Esophagus (tissue), 2 donors: ENCODE results near the gene PTPN21. TPM values are rescaled to one million over a fixed set of nuclear protein-coding genes. Genes with fewer than 3 reads are reported as not detected.

Experiments used
- H3K27ac ChIP-seq, 2 donors: one replicate each; pipeline ENCODE4 v1.5.1; 2013; ENCODE audit warnings: low read depth in 2 of 2, mild to moderate bottlenecking in 2 of 2, inconsistent platforms in 1 of 2, low read length in 1 of 2, moderate library complexity in 1 of 2
- H3K27me3 ChIP-seq, 2 donors: one replicate each; pipeline ENCODE4 v1.6.1; 2013; ENCODE audit warnings: low read length in 2 of 2, control low read depth in 1 of 2, mild to moderate bottlenecking in 1 of 2; ENCODE audit not compliant: insufficient read depth in 2 of 2, control insufficient read depth in 1 of 2
- H3K36me3 ChIP-seq, 2 donors: one replicate each; pipeline ENCODE4 v1.6.1; 2013; ENCODE audit warnings: low read length in 1 of 2; ENCODE audit not compliant: control insufficient read depth in 2 of 2, insufficient read depth in 2 of 2
- H3K4me1 ChIP-seq, 2 donors: one replicate each; pipeline ENCODE4 v1.6.1; 2013; ENCODE audit warnings: low read length in 1 of 2; ENCODE audit not compliant: control insufficient read depth in 2 of 2, insufficient read depth in 2 of 2
- H3K4me3 ChIP-seq, 2 donors: one replicate each; pipeline ENCODE4 v1.5.1; 2013; ENCODE audit warnings: low read length in 2 of 2, mild to moderate bottlenecking in 2 of 2, low read depth in 1 of 2, moderate library complexity in 1 of 2
- H3K9me3 ChIP-seq, 2 donors: one replicate each; pipeline ENCODE4 v1.6.1; 2013; ENCODE audit warnings: mild to moderate bottlenecking in 2 of 2, low read depth in 1 of 2, low read length in 1 of 2, moderate library complexity in 1 of 2; ENCODE audit not compliant: control insufficient read depth in 2 of 2, insufficient read depth in 1 of 2
- WGBS, 2 donors: extraction: QIAGEN DNeasy Blood & Tissue Kit; methylation state at CpG; one replicate each; pipeline ENCODE4 v1.1.7; 2013; 5-methylcytosine and 5-hydroxymethylcytosine counted together
- polyA plus RNA-seq, 2 donors: library from polyadenylated mRNA; stranded (reverse); fragments of 200-250 nt; gene quantifications; one replicate each; pipeline ENCODE4 v1.2.3, GENCODE V29; 2013
- donor health status: healthy with polysubstance abuse.
- donor health status: Bipolar disorder and iron deficiency.

The PTPN21 gene
- polyA plus RNA-seq, 2 donors, result 4.4 to 4.7 TPM

DNA sequence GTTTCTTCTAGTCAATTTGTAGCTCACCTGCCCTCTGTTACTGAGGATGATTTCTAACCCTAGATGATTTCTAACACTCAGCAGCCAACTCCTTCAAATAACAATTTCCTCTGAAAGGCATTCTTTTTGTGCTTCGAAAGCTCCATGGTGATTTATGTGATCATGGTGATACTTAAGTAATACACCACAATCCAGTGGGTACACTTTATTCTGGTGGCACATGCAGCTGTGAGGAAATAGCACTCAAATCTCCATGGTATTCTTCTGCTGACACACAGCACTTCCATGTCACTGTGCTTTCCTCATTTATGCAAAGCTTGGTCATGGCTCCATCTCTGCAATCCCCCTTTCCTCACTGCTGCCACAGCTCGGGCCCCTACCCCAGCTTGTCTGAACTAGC, 73.7 kb downstream of the PTPN21 start:
- no peak overlapping the region for H3K27ac ChIP-seq
- no peaks in the 10 kb centered on the region for H3K4me1 ChIP-seq
- H3K4me3 ChIP-seq, result no peak overlapping the region
- peaks cover 5 to 15% of the 10 kb centered on the region in 2 donors for H3K36me3 ChIP-seq
- 86 to 89% methylated on average over 2 of the region's 2 CpGs for WGBS, 2 donors
- no peaks in the 10 kb centered on the region for H3K27me3 ChIP-seq
- H3K9me3 ChIP-seq, result peaks cover 0 to 8% of the 10 kb centered on the region in 2 donors

DNA sequence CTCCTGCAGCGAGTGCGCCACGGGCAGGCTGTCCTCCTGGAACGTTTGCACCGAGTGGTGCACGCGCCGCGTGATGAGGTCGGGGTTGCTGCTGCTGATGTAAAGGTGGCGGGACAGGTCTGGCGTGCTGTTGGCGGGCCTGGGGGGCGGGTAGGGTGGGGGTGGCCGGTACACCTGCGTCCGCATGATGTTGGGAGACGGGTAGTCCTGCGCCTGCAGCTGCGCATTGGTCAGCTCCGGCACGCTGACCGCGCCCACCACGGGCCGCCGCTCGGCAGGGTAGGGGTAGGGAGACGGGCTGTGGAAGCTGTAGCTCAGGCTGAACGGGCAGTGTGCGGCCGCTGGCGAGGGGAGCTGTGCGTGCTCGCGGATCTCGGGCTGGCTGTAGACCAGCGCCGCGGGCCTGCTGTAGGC, 75.2 kb downstream of the PTPN21 start:
- Histone ChIP-seq H3K27ac (no peak overlapping the region), H3K4me3 (no peak overlapping the region), H3K27me3 (no peaks in the 10 kb centered on the region), H3K4me1 (no peaks in the 10 kb centered on the region), H3K9me3 (peaks cover 0 to 8% of the 10 kb centered on the region in 2 donors), H3K36me3 (peaks cover 5 to 15% of the 10 kb centered on the region in 2 donors)
- 91 to 93% methylated on average over 37 to 40 of the region's 40 CpGs for WGBS, 2 donors

GRCh38 chr14:88478931-88479330, 75.9 kb downstream of the PTPN21 start:
- no peaks in the 10 kb centered on the region for H3K27me3 ChIP-seq
- H3K36me3 ChIP-seq, result peaks cover 5 to 17% of the 10 kb centered on the region in 2 donors
- no peaks in the 10 kb centered on the region for H3K4me1 ChIP-seq
- WGBS, 2 donors, result 96 to 98% methylated on average over 34 to 36 of the region's 36 CpGs
- peaks cover 0 to 8% of the 10 kb centered on the region in 2 donors for H3K9me3 ChIP-seq
- H3K4me3 ChIP-seq, result no peak overlapping the region
- H3K27ac ChIP-seq, result no peak overlapping the region

GRCh38 chr14:88477513-88478250, 77.1 kb downstream of the PTPN21 start:
- H3K36me3 ChIP-seq, result peaks cover 5 to 17% of the 10 kb centered on the region in 2 donors
- H3K4me1 ChIP-seq, result no peaks in the 10 kb centered on the region
- no peak overlapping the region for H3K4me3 ChIP-seq
- H3K9me3 ChIP-seq, result peaks cover 0 to 8% of the 10 kb centered on the region in 2 donors
- no peak overlapping the region for H3K27ac ChIP-seq
- 93 to 96% methylated on average over 6 of the region's 6 CpGs for WGBS, 2 donors
- no peaks in the 10 kb centered on the region for H3K27me3 ChIP-seq

- peaks cover 0 to 8% of the 10 kb centered on the region in 2 donors for H3K9me3 ChIP-seq
- no peaks in the 10 kb centered on the region for H3K27me3 ChIP-seq
- 81 to 88% methylated on average over 2 of the region's 2 CpGs for WGBS, 2 donors
- H3K27ac ChIP-seq, result no peak overlapping the region
- no peaks in the 10 kb centered on the region for H3K4me1 ChIP-seq
- H3K4me3 ChIP-seq, result no peak overlapping the region
- peaks cover 5 to 20% of the 10 kb centered on the region in 2 donors for H3K36me3 ChIP-seq
These were observed 78.0 kb downstream of the PTPN21 start for GRCh38 chr14:88476825-88477224.

GRCh38 chr14:88476214-88476774, 78.5 kb downstream of the PTPN21 start:
- Histone ChIP-seq H3K9me3 (peaks cover 0 to 8% of the 10 kb centered on the region in 2 donors), H3K36me3 (peaks cover 5 to 23% of the 10 kb centered on the region in 2 donors)
- WGBS, 2 donors, result 82 to 87% methylated on average over 7 of the region's 7 CpGs

DNA sequence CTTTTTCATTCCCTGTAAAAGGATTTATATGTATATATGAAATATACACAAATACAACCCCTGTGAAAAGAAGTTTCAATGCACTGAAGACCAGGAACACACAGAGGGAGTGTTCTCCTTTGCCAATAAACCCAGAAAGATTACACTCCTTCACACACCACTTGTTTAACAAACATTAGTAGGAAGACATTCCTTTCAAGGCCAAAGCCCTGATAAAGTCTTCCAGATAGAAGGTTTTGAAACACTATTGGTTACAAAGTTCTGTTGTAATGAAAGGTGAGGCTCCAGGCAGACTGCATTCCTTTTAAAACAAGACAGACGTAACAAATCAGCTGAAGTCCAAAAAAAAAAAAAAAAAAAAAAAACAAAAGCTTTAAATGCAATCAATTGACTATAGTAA, 81.0 kb downstream of the PTPN21 start:
- no peaks in the 10 kb centered on the region for H3K27me3 ChIP-seq
- H3K36me3 ChIP-seq, result peaks cover 3 to 19% of the 10 kb centered on the region in 2 donors

More at GRCh38 chr14:88476214-88476774, 78.5 kb downstream of the PTPN21 start:
- H3K4me1 ChIP-seq, result no peaks in the 10 kb centered on the region
- no peaks in the 10 kb centered on the region for H3K27me3 ChIP-seq
- H3K4me3 ChIP-seq, result no peak overlapping the region
- no peak overlapping the region for H3K27ac ChIP-seq

DNA sequence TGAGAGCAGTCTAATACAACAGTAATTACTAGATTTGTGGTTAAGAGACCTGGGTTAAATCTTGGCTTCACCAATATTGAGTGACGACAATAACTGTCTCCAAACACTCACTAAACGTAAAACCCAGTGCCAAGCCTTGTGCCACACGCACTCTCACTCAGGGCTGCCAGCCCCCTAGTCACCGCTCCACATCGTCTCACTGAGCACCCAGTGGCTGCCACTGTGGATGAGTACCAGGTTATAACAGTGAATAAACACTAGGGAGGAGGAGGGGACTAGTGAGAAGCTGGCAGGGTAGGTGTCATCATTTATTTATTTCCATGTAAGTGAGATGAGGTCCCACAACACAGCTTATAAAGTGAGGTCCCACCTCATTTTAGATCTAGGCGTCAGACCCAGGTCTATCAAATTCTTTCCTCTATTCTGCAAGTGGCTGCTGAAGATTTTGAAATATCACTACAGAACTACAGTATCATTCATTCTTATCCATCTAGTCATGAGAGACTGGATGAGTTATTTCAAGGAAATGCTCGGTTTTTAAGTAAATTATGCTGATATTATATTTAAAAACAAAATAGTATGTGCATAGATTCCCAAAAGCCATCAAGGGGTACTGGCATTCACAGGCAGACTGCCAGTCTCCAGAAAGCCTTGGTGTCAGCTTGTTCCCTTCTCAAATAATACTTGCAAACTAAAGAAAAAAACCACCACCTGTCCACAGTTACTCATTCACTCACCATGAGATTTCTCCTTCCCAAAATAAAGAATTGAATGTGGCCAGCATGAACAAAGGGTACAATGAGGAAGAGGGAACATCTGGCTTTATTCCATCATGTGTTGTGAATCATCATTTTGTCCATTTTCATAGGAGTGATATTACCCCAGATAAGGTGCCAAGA, 84.0 kb downstream of the PTPN21 start:
- no peaks in the 10 kb centered on the region for H3K4me1 ChIP-seq
- H3K4me3 ChIP-seq, result no peak overlapping the region
- 89 to 92% methylated on average over 7 of the region's 7 CpGs for WGBS, 2 donors
- H3K27ac ChIP-seq, result no peak overlapping the region
- H3K27me3 ChIP-seq, result no peaks in the 10 kb centered on the region
- H3K36me3 ChIP-seq, result peaks cover 6 to 21% of the 10 kb centered on the region in 2 donors
- no peaks in the 10 kb centered on the region for H3K9me3 ChIP-seq

More for the DNA sequence above, 81.0 kb downstream of the PTPN21 start:
- WGBS, 2 donors, result 65 to 74% methylated on average over 1 of the region's 1 CpG
- no peak overlapping the region for H3K27ac ChIP-seq
- no peak overlapping the region for H3K4me3 ChIP-seq
- no peaks in the 10 kb centered on the region for H3K4me1 ChIP-seq
- no peaks in the 10 kb centered on the region for H3K9me3 ChIP-seq

- H3K27me3 ChIP-seq, result no peaks in the 10 kb centered on the region
- no peak overlapping the region for H3K4me3 ChIP-seq
- no peak overlapping the region for H3K27ac ChIP-seq
- H3K4me1 ChIP-seq, result no peaks in the 10 kb centered on the region
- H3K9me3 ChIP-seq, result no peaks in the 10 kb centered on the region
- H3K36me3 ChIP-seq, result peaks cover 6 to 19% of the 10 kb centered on the region in 2 donors
- WGBS, 2 donors, result 39 to 47% methylated on average over 1 of the region's 1 CpG
These were observed 86.4 kb downstream of the PTPN21 start for GRCh38 chr14:88468406-88468805.
